ENCODE measurements around the gene CALCR.

Gene CALCR

DNA sequence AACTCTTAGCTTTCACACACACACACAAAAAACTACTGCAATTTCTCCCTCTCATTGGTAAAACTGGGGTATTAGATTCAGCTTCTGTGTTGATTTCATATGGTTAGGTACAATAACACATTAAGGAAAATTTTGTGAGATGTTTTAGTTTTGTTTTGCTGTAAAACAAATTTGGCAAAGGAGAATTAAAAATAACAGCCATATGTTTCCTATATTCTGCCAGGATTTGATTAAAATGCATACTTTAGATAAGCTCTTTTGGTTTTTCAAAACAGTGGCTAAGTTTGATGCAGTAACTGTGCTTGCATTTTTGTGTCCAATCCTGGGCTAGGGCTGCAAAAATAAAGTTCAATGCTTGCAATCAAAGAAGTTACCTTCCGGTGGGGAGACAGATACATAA lies 126.3 kb downstream of the CALCR start:
- no peak for DNase-seq (ENCODE audit: low read depth, low spot score)

GRCh38 chr7:93447509-93447908 lies 127.0 kb downstream of the CALCR start:
- DNase-seq (ENCODE audit: low read depth, low spot score): no peak

DNA sequence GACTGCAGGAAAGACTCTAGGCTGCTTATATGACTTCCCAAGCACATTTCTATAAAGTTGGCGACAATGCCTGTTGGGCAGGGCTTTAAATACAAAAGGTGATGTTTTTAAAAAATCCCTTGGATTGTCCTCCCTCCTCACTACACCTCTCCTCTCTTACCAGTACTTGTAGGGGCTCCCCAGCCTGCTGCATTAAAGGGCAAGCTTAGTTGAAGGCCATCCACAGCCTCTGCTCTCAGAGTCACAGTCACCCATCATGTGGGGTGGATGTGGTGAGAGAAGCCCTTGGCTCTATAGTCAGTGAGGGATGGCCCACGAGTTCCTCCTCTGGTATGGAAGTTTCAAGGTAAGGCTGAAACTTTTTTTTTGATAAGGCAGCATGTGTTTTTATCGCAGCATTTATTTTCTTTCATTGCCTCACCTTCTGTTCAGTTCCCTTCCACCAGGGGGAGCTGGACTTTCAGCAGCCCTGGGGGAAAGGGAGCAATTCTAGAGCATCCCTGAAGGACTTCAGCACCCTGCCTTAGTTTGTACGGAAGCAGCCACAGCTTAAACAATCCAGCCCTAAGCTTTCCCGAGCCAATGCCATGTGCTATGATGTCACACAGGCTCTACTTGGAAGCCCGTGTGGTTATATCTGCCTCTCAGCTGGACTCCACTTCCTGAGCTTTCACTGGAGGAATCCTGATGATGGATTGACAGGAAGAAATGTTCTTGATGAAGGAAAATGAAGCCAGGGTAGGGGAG lies 131.9 kb downstream of the CALCR start:
- no peak for DNase-seq (ENCODE audit: low read depth, low spot score)

GRCh38 chr7:93435791-93436190 lies 138.7 kb downstream of the CALCR start:
- no peak for DNase-seq (ENCODE audit: low read depth, low spot score)

- DNase-seq (ENCODE audit: low read depth, low spot score): no peak
These were observed 142.4 kb downstream of the CALCR start for GRCh38 chr7:93432130-93432529.

- no peak for DNase-seq (ENCODE audit: low read depth, low spot score)
These were observed 143.5 kb downstream of the CALCR start for GRCh38 chr7:93430917-93431588.

- DNase-seq (ENCODE audit: low read depth, low spot score): no peak
These were observed 145.0 kb downstream of the CALCR start for GRCh38 chr7:93429563-93429962.

GRCh38 chr7:93427107-93427506 lies 147.4 kb downstream of the CALCR start:
- no peak for DNase-seq (ENCODE audit: low read depth, low spot score)

GRCh38 chr7:93426155-93426696 lies 148.3 kb downstream of the CALCR start:
- DNase-seq (ENCODE audit: low read depth, low spot score): no peak

GRCh38 chr7:93414574-93414973 lies 159.9 kb downstream of the CALCR start:
- DNase-seq (ENCODE audit: low read depth, low spot score): no peak

- DNase-seq (ENCODE audit: low read depth, low spot score): no peak
These were observed 165.2 kb downstream of the CALCR start for GRCh38 chr7:93409324-93409723.

DNA sequence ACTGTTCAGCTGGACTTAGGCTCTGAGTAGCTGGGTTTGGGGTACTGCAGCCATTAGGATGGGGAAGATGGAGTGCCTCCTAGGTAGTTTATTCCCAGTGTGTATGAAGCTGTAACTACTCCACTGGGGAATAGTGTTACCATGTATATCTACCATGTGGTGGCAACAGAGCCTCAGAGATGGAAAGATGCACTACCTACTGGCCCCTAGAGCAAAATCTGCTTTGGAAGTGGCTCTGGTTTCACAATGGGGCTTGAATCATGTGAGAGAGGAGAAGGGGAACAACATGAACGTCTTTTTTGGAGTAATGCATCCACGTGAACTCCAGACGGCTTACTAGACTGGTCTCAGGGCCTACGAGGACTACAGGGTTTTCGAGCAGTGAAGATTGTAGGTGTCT lies 167.3 kb downstream of the CALCR start:
- no peak for DNase-seq (ENCODE audit: low read depth, low spot score)

- no peak for DNase-seq (ENCODE audit: low read depth, low spot score)
These were observed 171.6 kb downstream of the CALCR start for GRCh38 chr7:93402944-93403343.

DNA sequence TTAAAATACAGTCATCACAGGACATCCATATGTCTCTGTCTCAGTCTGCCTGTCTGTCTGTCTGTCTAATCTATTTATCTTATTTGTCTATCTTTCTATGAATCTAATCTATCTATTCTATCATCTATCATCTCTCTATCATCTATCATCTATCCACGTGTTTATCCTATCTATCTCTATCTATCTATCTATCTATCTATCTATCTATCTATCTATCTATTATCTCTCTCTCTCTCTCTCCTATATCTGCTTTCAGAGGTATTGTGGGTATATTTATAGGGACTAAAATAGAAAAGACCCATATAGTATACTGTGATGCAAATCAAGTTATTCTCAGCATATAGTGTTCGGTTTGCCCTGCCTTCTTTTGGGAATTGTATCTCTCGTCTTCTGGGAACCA lies 174.9 kb downstream of the CALCR start:
- no peak for DNase-seq (ENCODE audit: low read depth, low spot score)

GRCh38 chr7:93392984-93393383 lies 181.5 kb downstream of the CALCR start:
- no peak for DNase-seq (ENCODE audit: low read depth, low spot score)

DNA sequence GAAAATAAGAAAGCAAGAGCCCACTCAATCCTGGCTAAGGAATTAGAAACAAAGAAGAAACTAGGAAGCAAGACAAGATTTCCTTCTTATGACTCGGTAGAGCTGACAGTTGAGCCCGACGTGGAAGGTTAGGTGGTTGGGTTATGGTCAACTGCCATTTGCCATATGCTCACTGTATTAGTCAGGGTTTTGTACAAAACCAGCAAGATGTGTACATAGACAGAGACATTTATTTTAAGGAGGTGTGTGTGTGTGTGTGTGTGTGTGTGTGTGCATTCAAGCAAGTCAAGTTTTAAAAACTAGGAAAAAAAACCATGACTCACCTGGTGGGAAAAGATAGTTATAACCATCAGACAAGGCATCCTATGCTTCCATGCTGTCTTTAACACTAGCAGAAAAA lies 183.9 kb downstream of the CALCR start:
- no peak for DNase-seq (ENCODE audit: low read depth, low spot score)

DNA sequence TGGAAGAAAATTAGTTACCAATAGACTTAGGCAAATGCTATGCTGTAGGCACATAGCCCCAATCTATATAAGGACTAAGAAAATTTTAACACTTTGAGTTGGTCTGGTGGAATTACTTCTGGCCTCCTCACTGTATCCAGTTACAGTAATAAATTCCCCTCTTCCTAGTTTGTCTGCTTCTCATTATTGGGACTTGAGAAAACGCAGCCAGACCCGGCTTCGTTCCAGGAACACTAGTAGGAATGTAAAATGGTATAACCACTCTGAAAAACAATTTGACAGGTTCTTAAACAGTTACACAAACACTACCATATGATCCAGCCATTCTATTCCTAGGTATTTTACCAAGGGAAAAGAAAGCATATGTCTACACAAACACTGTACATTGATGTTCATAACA lies 192.2 kb downstream of the CALCR start:
- DNase-seq (ENCODE audit: low read depth, low spot score): no peak

DNA sequence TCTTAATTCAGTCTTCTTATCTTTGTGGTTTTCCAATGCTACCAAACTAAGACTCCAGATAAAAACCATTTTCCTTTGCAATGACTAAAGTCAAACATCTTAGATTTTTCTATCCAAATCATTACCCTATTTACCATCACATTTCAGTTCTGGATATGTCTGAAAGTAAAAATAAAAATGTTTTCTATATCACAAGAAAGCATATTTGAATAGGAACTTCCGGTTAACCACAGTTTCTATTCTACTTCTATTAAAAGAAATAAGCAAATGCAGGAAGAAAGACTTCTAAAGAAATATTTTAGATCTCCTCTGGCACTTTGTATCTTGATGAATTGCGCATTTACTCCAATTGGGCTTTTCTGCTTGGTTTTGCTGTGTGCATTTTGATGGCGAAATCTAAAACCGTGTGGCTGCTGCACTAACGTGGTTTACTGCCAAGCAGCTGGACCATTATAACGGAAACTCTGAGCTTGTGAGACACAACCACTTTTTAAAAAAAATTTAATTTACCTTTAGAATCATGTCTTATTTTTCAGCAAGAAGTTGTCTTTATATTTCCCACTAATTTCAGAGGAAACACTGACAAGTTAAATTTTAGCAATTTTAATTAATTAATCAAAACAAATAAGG lies 196.3 kb downstream of the CALCR start:
- no peak for DNase-seq (ENCODE audit: low read depth, low spot score)

DNA sequence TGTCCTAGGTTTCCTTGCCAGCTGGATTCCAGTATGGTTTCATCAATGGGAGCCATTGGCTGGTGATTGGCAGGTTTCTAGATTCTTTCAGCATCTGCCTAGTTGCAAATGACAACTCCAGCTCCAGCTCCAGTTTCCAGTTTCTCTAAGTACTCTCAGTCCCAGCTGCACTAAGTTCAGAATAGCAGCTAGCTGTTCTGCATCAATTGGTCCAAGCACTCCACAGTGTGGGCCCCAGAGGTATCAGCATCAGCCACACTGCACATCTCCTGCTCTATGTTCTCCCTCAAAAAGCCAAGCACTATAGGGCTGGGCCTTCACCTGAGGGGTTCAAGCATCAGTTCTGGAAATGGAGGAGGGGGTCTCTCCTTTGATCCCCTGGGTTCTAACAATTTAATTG lies 198.9 kb downstream of the CALCR start:
- DNase-seq (ENCODE audit: low read depth, low spot score): no peak
